NCI-H510A (cell line): ENCODE measurements around the gene WDR90.
A peak's percentile ranks its signal among the peaks of the same experiment; 100 is the strongest.
"Not testable (repeated sequence)": the region's sequence is repeated elsewhere in the genome, so short reads cannot be mapped to it uniquely, and the experiment has no call there.

Experiments used
- DNase-seq: peaks from one replicate; lab custom pipeline; 2025; lab: John Stamatoyannopoulos, UW

WDR90 gene

DNA sequence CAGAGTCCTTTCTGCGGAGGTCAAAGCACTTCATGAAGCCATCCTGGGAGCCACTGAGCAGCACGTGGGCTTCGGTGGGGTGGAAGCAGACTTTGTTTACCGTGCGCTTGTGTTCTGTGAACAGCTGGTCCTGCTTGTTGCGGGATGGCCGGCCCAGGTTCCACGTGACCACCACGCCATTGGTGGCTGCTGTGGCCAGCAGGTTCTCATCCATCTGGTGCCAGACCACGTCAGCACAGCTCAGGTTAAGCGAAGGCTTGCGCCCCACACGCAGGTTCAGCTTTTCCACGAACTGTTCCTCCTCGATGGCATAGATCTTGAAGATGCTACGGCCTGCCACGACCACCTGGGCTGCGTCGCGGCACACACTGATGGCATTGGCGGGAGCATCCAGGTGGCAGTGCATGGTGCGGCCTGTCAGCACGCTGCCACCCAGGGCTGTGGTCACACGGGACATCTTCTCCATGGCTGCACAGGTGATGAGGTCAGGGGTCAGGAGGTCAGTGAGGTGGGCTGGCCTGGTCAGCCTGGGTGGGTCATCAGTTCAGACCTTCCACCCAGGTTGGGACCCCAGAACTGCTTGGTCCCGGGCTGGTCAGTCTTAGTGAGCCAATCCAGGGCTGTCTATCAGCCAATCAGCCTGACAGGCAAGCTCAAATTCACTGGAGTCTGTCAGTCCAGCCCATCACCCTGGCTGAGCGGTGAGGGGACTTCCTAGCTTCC is 40.2 kb downstream of the WDR90 start:
- no peak for DNase-seq

DNA sequence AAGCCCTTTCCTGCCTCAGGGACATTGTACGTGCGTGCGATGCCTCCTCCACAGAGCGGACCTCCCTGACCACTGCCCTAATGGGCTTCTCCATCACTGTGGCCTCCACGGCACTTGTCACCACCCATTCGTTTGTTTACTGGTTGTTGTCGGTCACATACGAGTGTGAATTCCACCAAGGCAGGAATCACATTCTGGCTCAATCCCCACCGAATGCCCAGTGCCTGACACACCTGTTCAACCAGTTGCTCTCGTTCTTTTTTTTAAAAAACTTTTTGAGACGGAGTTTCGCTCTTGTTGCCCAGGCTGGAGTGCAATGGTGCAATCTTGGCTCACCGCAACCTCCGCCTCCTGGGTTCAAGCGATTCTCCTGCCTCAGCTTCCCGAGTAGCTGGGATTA is 42.1 kb downstream of the WDR90 start:
- not testable (repeated sequence) for DNase-seq

DNA sequence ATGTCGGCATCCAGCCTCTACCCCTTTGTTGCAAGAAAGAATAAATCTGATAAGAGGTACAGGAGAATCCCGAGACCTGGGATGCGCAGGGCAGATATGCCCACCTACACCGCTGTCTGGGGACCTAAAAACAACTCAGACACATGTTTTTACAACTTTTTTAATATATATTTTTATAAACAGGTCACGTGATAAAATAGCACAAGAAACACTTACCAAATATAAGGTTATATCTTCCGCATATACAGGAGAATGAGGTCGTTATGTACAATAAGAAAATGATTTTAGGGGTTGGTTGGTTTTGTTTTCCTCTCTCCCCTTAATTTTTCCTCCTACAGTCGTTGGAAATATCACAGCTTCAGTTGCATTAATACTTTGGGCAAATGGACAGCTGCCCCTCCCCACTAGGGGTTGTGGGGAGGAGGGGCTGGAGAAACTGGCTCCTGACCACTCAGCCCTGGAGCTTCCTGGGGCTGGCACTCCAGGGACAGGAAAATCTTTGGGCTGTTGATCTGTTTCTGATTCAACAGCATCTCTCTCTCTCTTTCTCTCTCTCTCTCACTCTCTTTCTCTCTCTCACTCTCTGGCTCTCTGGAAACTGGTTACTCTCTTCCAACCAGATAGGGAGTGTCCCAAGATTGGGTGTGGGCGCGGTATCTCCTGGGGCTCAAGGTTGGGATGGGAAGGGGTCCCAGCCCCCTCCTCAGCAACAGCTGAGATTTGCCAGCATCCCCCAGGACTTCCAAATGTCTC is 43.4 kb downstream of the WDR90 start:
- DNase-seq = no peak

DNA sequence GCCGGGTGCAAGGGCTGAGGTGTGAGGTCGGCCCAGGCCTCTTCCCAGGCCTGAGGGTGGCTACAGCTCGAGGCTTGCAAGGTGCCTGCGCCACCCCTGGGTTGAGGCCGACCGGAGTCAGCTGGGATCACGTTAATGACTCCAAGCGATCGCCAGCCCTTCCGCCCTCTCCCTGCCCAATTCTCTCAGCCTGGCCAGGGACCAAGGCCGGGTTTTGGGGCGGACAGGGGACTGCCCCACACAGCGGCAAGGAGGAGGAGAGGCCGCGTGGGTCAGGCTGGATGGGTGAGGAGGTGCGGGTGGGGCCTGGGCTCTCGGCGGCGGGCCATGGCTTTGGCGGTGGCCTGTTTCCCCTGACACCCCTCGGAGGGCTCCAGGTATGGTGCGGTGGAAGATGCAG is 44.2 kb downstream of the WDR90 start:
- DNase-seq = no peak

DNA sequence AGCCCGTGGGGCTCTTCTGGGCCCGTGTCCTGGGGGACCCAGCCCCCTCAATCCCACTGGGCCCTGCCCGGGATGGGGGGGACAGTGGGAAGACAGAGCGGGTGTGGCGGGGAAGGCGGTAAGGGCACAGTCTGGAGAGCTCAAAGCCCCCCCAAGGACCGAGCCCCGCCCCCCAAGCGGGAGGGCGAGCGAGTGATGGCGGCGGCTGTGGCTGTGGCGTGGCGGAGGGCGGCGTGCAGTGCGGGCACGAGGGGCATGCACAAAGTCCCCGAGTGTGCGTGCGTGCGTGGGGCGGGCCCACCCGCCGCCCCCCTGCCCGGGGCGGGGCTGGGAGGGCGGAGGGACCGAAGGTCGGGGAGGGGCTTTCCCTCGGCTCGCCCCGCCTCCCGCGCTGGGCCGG is 44.6 kb downstream of the WDR90 start:
- no peak for DNase-seq

DNA sequence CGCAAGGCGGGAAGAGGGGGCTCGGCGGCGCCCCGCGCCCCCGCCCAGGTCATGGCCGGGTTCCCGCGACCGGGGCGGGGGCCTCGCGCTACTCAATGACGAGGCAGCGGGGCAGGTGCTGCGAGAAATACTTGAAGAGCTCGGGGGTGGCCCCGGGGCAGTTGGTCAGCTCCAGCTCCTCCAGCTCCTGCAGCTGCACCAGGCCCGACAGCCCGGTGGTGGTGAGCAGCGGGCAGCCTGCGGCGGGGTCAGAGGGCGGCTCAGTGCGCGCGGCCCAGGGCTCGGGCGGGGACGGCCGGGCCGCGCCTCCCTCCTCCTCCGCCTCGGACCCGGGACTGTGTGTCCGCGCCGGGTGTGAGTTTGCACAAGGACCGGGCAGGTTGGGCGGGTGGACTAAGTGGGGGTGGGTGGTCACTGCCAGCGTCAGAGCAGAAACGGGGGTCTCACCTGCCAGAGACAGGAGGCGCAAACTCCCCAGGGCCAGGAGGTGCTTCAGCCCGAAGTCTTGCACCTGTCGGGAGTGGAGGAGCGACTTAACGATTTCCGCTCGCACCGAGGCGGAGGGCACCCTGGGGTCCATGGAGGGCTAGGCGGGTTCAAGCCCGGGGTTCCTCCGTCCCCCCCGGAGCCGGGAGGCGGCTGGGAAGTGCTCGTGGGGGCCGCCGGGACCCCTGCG is 45.2 kb downstream of the WDR90 start:
- no peak for DNase-seq

DNA sequence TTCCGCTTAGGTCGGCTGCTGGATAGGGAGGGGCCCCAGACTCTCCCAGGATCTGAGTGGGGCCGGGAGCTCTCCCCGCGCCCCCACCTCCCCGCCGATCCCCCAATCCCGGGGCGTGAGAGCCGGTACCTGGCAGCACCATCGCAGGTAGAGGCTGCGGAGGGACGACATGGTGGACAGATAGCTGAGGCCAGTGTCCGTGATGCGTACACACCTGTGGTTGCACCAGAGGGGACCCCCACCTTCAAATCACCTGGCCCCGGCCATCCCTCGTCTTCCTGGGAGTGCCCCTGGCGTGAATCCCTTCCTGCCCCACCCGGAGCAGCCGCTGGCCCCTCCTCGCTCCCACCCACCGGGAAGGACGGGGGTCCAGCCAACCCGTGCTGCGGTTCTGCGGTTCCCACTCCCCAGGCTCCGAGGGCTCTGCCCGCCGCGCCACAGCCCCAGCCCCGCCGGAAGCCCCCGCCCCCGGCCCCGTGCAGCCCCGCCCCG is 45.7 kb downstream of the WDR90 start:
- DNase-seq = no peak

DNA sequence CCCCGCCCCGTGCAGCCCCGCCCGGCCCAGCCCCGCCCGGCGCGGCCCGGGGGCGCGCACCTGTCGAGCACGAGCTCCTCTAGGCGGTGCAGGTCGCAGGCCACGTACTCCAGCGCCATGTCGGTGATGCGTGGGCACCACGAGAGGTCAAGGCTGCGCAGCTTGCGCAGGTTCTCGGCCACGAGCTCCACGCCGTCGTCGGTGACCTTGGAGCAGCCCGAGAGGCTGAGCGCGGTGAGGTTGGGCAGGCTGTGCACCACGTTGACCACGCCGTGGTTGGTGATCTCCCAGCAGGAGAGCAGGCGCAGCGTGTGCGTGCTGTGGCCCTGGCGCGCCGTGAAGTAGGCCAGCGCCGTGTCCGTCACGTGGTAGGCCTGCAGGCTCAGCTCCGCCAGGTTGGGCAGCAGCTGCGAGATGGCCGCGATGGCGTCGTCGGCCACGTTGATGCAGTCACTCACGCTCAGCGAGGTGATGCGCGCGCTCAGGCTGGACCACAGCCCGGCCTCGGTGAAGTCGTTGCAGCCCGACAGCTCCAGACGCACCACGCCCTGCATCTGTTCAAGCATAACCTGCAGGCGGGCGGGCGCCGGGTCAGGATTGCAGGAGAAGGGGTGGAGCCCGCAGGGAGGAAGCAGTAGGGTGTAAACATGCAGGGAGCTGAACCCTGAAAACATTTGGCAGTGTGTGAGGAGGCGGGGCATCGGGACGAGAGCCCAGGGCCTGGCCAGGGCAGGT is 46.4 kb downstream of the WDR90 start:
- DNase-seq = peak; percentile 87

DNA sequence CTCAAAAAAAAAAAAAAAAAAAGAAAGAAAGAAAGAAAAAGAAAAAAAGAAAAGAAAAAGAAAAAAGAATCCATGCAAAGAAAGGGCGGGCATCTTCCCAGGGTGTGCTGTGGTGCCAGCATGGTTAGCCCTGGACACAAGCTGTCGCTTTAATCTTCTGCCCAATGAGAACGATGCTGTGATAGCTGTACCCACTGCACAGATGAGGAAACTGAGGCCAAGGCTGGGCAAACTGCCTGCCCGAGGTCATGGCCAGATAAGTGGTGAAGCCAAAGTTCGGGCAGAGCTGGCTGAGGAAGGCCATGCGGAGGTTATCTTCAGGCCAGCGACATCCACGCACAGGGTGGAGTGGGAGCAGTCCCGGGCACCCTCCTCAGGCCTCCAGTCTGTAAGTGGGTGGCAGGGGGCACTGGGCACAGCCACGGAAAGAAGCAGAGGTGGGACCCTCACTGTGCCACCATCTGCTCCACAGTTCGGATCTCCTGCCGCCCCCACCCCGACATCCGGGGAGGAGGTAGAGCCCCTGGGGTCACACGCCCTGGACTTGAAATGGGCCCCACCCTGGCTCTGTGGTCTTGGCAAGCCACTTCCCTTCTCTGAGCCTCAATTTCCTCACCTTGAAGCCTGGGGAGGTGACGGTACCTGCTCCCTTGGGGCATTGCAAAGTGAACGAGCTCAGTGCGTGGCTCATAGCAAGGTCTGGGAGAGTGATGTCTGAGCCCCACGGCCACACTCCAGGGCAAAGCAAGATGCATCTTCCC is 49.9 kb downstream of the WDR90 start:
- DNase-seq = no peak

DNA sequence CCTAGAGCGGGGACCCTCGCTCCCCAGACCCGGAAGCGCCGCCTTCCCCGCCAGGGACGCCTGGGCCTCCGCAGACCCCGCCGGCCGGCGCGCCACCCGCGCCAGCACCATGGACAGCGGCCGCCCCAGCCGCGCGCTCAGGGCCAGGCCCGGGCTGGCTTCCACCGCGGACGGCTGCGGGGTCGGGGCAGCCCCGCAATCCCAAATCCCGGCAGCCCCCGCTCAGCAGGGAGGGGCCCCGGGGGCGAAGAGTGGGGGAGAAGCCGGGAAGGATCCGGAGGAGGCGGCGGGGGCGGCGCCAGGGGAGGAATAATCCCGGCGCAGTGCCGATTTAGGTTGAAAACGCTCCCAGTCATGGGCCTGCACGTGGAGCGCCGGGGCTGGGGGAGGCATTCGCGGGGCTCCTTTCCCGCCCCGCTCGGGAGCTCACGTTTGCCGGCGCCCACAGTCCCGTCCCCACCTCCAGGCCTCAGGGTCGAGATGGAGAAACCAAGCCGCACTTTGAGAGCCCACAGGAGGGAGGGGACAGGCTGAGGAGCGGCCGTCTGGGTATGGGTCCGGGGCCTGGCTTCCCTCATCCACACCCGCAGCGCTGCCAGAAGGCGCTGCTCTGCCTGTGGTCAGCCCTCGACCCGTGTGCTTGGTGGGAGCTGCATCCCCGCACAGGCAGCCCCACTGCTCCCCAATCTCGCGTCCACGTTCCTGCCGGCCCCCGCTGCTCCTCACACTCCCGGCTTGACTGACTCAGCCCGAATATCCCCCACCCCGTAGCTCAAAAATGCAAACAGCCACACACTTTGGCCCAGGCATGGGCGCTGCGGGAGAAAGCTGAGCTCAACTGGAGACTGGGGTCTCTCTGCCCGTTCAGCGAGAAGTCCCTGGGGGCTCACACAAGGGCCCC is 51.8 kb downstream of the WDR90 start:
- no peak for DNase-seq

DNA sequence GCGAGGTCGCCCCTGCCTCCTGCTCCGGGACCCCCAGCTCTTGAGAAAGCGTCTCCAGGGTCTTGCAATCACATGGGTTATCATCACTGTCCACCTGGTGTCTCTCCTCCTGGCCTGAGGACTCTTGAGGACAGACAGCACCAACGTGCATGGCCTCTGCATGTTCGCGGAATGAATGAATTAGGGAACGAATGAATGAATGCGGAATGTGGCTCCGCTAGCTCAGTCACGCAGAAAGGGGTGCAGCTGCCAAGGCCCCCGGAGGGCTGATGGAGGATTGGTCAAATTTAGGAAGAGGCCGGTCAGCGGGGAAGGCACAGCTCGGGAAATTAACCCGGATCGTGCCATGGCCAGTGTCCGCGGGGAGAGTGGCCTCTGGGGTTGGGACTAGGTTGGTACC is 53.2 kb downstream of the WDR90 start:
- DNase-seq = no peak

DNA sequence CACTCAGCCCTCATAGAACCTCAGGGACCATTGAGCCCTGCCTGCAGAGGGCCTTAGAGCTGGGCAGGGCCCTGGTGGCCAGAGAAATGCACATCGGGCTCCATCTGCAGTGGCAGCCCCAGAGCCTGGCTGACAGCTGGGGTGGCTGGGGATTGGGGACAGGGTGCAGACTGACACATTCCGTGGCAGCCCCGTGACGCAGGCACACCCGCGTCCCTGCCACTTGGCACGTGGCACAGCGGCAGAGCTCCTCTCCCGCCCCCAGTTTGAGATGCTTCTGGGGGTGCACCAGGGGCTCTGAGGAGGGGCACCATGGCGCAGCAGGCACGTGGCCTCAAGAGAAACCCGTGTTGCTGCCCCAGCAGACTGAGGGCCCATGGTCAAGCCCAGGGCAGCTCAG is 54.2 kb downstream of the WDR90 start:
- DNase-seq = no peak

DNA sequence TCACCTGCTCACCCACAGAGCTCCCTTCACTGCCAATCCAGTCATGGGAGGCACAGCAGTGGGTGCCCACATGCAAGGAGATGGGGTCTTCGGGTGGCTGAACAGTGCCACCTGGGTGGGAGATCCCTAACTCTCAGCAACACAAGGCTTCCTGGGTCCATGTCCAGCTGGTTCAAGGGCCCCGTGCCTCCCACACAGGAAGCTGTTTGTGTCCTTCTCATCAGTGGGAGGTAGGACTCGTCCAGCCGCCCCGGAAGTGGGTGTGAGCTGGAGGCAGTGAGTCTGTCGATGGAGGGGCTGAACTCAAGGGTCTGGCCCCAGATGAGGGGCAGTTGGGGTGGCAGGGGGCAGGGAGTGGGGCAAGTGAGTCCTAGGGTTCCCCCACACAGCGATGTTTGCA is 54.9 kb downstream of the WDR90 start:
- DNase-seq = no peak

DNA sequence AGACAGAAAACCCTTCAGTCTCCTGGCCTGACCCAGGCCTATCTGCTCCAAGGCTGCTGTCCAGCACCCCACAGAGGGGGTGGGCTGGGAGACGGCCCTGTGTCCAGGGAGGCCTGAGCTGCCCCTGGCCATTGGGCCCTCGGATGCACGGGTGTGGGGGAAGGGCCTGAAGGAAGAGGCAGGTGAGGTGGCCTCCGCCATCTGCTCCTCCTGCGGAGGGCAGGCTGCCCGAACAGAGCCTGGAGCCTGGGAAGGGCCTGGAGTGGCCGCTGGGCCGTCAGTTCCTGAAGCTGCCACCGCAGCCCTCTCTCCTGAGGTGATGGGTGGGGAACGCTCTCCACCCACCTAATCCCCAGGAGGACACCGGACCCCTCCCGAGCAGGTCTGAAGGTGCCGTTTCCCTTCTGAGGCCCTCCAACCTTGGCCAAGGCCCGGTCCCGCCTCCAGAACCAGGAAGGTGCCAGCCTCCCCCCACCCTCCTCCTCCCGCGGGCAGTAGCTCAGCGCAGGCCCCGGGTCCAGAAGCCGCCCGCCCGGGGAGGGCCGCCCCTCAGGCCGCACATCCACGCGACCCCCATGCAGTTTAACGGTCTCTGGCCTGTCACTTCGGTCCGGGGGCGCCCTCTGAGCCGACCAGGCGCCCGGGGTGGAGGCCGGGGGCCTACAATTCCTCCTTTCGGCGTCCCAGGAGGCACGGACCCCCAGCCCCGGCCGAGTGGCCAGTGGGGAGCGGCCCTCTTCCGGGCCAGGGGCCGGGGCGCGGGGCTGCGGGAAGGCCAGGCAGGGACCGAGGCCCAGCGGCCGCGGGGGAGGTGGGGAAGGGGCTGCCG is 55.6 kb downstream of the WDR90 start:
- no peak for DNase-seq

DNA sequence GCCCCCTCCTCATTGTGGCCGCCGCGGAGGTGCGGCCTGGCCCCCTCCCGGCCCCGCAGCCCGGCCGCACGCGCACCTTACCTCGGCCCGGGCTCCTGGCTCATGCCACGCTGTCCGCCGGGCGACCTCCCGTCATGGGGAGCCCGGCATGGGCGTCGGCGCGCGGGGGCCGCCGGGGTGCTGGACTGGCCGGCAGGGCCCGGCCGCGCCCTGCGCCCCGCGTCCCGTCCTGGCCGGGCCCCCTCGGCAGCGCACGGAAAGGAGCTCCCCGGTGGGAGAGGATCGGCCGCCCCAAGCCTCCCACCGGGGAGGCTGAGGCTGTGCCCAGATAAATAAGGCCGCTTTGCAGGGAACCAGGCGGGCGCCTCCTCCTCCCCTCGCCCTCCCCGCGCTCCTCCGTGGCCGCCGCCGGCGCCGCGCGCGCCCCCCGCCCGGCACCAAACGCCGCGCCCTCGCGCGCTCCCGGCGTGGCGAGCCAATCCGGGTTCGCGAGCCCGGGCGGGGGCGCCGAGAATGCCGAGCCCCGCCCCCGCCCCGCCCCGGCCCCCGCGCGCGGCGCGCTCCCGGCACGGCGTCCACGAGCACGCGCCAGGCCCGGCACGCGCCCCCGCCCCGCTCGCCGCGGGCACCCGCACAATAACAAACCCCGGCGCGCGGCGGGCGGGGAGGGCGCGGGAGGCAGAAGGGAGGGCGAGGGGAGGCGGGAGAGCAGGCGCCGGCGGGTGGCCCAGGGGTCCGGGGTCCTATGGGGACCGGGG is 56.4 kb downstream of the WDR90 start, which contains the start of gene FBXL16:
Gene FBXL16 (minus strand): TSS at position 371 of the 758 bp plus-strand sequence. CDS start 8,396 bp downstream, outside the sequence.
- DNase-seq = peak; percentile 41

DNA sequence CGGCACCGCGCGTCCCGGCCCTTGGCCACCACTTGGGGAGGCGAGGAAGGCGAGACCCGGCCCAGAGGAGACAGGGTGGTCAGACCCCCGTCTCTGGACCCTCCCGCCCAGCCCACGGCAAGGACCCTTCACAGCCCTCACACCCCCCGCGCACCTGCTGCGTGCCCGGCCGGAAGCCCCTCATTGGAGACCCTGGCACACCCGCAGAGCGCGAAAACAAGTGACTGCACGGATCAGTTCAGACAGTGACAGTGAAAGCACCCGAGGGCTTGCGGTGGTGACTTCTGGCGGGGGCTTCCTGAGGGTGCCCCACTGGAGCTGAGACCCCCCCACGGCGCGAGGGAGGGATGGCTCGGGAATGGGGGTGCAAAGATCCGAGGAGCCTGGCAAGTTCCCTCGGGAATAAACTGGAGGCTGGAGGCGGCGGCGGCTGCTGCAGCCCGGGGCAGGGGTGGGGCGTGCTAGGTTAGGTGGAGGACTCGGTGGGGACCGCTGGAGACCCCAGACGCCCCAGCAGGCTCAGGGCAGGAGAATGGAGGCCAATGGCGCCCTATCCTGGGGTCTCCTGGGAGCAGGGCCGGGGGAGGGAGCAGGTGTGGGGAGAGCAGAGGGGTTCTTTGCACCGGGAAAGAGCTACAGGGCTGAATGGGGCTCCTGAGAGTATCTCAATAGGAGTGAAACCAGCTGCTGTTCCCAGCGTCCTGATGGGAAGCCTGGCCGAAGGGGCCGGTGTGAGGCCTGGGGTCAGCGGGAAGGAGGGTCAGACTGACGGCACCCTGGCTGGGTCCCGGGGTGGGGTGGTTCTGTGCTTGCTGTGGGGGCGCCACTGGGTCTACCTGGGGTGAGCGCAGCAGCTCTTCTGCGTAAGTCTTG is 57.3 kb downstream of the WDR90 start:
- no peak for DNase-seq

DNA sequence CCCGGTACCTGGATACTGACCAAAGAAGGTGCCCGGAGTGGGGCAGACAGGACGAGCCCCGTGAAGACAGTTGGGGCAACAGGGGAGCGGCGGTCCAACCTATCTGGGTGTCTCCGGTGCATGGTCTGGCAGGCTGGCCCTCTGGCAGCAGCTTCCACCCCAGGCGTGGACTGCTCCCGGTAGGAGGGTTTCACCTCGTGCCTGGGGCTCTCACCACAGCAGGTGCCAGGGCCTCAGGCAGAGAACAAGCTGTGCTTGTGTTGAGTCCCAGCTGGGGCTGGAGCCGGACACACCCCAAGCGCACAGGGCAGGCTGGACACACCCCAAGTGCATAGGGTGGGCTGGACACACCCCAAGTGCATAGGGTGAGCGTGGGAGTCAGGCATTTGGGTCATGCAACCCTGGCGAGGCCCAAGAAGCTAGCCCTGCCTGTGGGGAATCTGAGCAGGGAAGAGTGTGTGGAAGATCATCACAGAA is 57.9 kb downstream of the WDR90 start:
- DNase-seq = no peak
